ENCODE data around the gene SERTAD4.

The SERTAD4 gene

GRCh38 chr1:210292231-210292871 lies 59.8 kb downstream of the SERTAD4 start:
- Histone ChIP-seq H4K8ac (ENCODE audit: low read depth, low read length) (no peak overlapping the region), H2BK120ac (ENCODE audit: low read depth, low read length) (no peak overlapping the region), H3K9ac (ENCODE audit: low read depth, low read length, poor library complexity) (peak overlapping the region; percentile 44), H2BK12ac (ENCODE audit: low read length) (no peak overlapping the region), H2AK5ac (ENCODE audit: low read depth, low read length) (peak overlapping the region; percentile 66), H3K4me2 (ENCODE audit: insufficient read depth, low read length, poor library complexity, severe bottlenecking) (peak overlapping the region; percentile 73), H3K36me3 (replicated peaks in 1 of 2; ENCODE audit: control insufficient read depth in 2 of 2, insufficient read depth in 2 of 2, low read length in 2 of 2) (no peaks in the 10 kb centered on the region), H3K27ac (replicated peaks; ENCODE audit: low read length) (peak overlapping the region; percentile 87), H3K4me1 (ENCODE audit: control insufficient read depth in 2 of 2, insufficient read depth in 1 of 2, low read depth in 1 of 2, low read length in 2 of 2) (peaks cover 0 to 28% of the 10 kb centered on the region in 2 donors), H3K14ac (ENCODE audit: low read length) (no peak overlapping the region), H3K4ac (ENCODE audit: low read length) (no peak overlapping the region), H3K18ac (ENCODE audit: low read length) (peak overlapping the region; percentile 76), H3K23ac (ENCODE audit: low read depth, low read length, poor library complexity) (no peak overlapping the region), H2BK15ac (ENCODE audit: low read length) (no peak overlapping the region), H3K9me3 (replicated peaks in 1 of 2; ENCODE audit: control insufficient read depth in 2 of 2, insufficient read depth in 1 of 2, low read depth in 1 of 2, low read length in 2 of 2) (no peaks in the 10 kb centered on the region), H3K79me1 (ENCODE audit: low read depth, low read length) (no peaks in the 10 kb centered on the region), H2BK5ac (ENCODE audit: low read length) (peak overlapping the region; percentile 43), H2AFZ (ENCODE audit: low read length) (peak overlapping the region; percentile 87), H3K27me3 (ENCODE audit: control insufficient read depth in 3 of 3, insufficient read depth in 3 of 3, low read depth in 1 of 3, low read length in 3 of 3) (peaks cover 0 to 65% (median 0%) of the 10 kb centered on the region in 3 experiments), H4K91ac (ENCODE audit: low read depth, low read length, poor library complexity) (no peak overlapping the region), H3K4me3 (ENCODE audit: low read length in 2 of 2) (peak overlapping the region; percentile 26 to 67)
- DNase-seq (ENCODE audit: low spot score): peak; percentile 90
- no CpG with 5 or more reads among the region's 56 CpGs for WGBS, 2 donors (ENCODE audit: extremely low coverage in 2 of 2, insufficient read length in 2 of 2, insufficient replicate concordance in 1 of 2)

GRCh38 chr1:210293171-210293607 lies 60.6 kb downstream of the SERTAD4 start:
- Histone ChIP-seq H3K4me2 (ENCODE audit: insufficient read depth, low read length, poor library complexity, severe bottlenecking) (peak overlapping the region; percentile 73), H2AK5ac (ENCODE audit: low read depth, low read length) (peak overlapping the region; percentile 66), H2AFZ (ENCODE audit: low read length) (no peak overlapping the region), H3K4ac (ENCODE audit: low read length) (no peak overlapping the region), H3K27ac (replicated peaks; ENCODE audit: low read length) (peak overlapping the region; percentile 87), H3K18ac (ENCODE audit: low read length) (peak overlapping the region; percentile 75), H3K4me1 (ENCODE audit: control insufficient read depth in 2 of 2, insufficient read depth in 1 of 2, low read depth in 1 of 2, low read length in 2 of 2) (peaks cover 0 to 28% of the 10 kb centered on the region in 2 donors), H3K36me3 (replicated peaks in 1 of 2; ENCODE audit: control insufficient read depth in 2 of 2, insufficient read depth in 2 of 2, low read length in 2 of 2) (no peaks in the 10 kb centered on the region), H3K14ac (ENCODE audit: low read length) (no peak overlapping the region), H2BK120ac (ENCODE audit: low read depth, low read length) (peak overlapping the region; percentile 38), H2BK12ac (ENCODE audit: low read length) (no peak overlapping the region), H3K9ac (ENCODE audit: low read depth, low read length, poor library complexity) (no peak overlapping the region), H2BK5ac (ENCODE audit: low read length) (no peak overlapping the region), H4K91ac (ENCODE audit: low read depth, low read length, poor library complexity) (no peak overlapping the region), H3K9me3 (replicated peaks in 1 of 2; ENCODE audit: control insufficient read depth in 2 of 2, insufficient read depth in 1 of 2, low read depth in 1 of 2, low read length in 2 of 2) (no peaks in the 10 kb centered on the region), H3K27me3 (ENCODE audit: control insufficient read depth in 3 of 3, insufficient read depth in 3 of 3, low read depth in 1 of 3, low read length in 3 of 3) (peaks cover 0 to 59% (median 0%) of the 10 kb centered on the region in 3 experiments), H3K4me3 (ENCODE audit: low read length in 2 of 2) (no peak overlapping the region), H4K8ac (ENCODE audit: low read depth, low read length) (no peak overlapping the region), H3K79me1 (ENCODE audit: low read depth, low read length) (no peaks in the 10 kb centered on the region), H2BK15ac (ENCODE audit: low read length) (peak overlapping the region; percentile 41), H3K23ac (ENCODE audit: low read depth, low read length, poor library complexity) (no peak overlapping the region)
- no peak for DNase-seq (ENCODE audit: low spot score)
- no CpG with 5 or more reads among the region's 7 CpGs for WGBS, 2 donors (ENCODE audit: extremely low coverage in 2 of 2, insufficient read length in 2 of 2, insufficient replicate concordance in 1 of 2)

- Histone ChIP-seq H3K18ac (ENCODE audit: low read length) (no peak overlapping the region), H3K27me3 (ENCODE audit: control insufficient read depth in 3 of 3, insufficient read depth in 3 of 3, low read depth in 1 of 3, low read length in 3 of 3) (peaks cover 0 to 46% (median 0%) of the 10 kb centered on the region in 3 experiments), H3K4me1 (ENCODE audit: control insufficient read depth in 2 of 2, insufficient read depth in 1 of 2, low read depth in 1 of 2, low read length in 2 of 2) (peaks cover 0 to 33% of the 10 kb centered on the region in 2 donors), H4K91ac (ENCODE audit: low read depth, low read length, poor library complexity) (no peak overlapping the region), H3K14ac (ENCODE audit: low read length) (no peak overlapping the region), H4K8ac (ENCODE audit: low read depth, low read length) (no peak overlapping the region), H2AK5ac (ENCODE audit: low read depth, low read length) (no peak overlapping the region), H3K23ac (ENCODE audit: low read depth, low read length, poor library complexity) (no peak overlapping the region), H3K9me3 (replicated peaks in 1 of 2; ENCODE audit: control insufficient read depth in 2 of 2, insufficient read depth in 1 of 2, low read depth in 1 of 2, low read length in 2 of 2) (no peaks in the 10 kb centered on the region), H2BK12ac (ENCODE audit: low read length) (no peak overlapping the region), H3K4me3 (ENCODE audit: low read length in 2 of 2) (no peak overlapping the region), H2AFZ (ENCODE audit: low read length) (peak overlapping the region; percentile 65), H2BK5ac (ENCODE audit: low read length) (no peak overlapping the region), H3K36me3 (replicated peaks in 1 of 2; ENCODE audit: control insufficient read depth in 2 of 2, insufficient read depth in 2 of 2, low read length in 2 of 2) (no peaks in the 10 kb centered on the region), H3K4me2 (ENCODE audit: insufficient read depth, low read length, poor library complexity, severe bottlenecking) (no peak overlapping the region), H3K4ac (ENCODE audit: low read length) (no peak overlapping the region), H3K27ac (replicated peaks; ENCODE audit: low read length) (peak overlapping the region; percentile 76), H3K9ac (ENCODE audit: low read depth, low read length, poor library complexity) (no peak overlapping the region), H3K79me1 (ENCODE audit: low read depth, low read length) (no peaks in the 10 kb centered on the region), H2BK120ac (ENCODE audit: low read depth, low read length) (no peak overlapping the region), H2BK15ac (ENCODE audit: low read length) (no peak overlapping the region)
- no peak for DNase-seq (ENCODE audit: low spot score)
- no CpG with 5 or more reads among the region's 10 CpGs for WGBS, 2 donors (ENCODE audit: extremely low coverage in 2 of 2, insufficient read length in 2 of 2, insufficient replicate concordance in 1 of 2)
Measured at GRCh38 chr1:210294999-210295745, 62.6 kb downstream of the SERTAD4 start.
